GM21786 (cell line): ENCODE results near the gene TTC27.
"Not testable (repeated sequence)": the region's sequence is repeated elsewhere in the genome, so short reads cannot be mapped to it uniquely, and the experiment has no call there.

Source experiments
- ATAC-seq: cut with Tn5 transposase; IDR thresholded peaks from one replicate; pipeline ENCODE4 v1.9.1; 2021; ENCODE audit not compliant: unreplicated experiment

Gene TTC27

DNA sequence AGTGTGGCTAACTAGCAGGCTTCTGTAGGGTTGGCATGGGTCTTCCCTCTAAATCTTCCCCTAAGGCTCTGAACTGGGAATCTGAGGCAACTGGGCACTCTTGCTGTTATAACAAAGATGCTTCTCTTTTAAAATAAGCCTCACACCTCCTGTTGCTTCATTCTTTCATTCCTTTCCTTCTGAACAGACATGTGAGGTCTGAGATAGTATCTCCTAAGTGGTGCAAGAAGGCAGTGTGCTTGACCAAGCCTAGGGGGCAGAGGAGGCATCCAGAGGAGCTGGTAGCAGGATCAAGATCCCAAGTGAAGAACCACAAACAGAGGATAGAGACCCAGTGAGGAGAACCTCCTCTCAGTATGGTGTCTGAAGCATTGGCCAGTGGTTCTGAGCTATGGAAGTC lies 90.9 kb downstream of the TTC27 start:
- ATAC-seq, result no peak

DNA sequence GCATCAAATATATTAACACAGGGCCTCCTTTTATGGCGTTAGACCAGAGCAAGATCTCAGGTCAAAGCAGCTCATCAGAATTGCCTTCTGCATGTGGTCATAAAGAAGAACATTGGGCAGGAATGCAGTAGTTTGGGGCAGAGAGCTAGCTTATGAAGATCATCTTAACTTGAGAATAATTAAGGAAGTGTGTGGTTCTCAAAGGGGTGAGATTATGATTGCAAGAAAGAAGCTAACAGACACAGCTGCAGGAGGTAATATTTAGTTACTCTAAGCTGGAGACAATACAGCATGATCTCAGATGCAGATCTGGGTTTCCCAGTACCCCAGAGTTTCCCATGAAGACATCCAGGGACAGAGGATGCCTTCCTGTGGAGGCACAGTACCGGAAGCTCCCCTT lies 91.6 kb downstream of the TTC27 start:
- no peak for ATAC-seq

DNA sequence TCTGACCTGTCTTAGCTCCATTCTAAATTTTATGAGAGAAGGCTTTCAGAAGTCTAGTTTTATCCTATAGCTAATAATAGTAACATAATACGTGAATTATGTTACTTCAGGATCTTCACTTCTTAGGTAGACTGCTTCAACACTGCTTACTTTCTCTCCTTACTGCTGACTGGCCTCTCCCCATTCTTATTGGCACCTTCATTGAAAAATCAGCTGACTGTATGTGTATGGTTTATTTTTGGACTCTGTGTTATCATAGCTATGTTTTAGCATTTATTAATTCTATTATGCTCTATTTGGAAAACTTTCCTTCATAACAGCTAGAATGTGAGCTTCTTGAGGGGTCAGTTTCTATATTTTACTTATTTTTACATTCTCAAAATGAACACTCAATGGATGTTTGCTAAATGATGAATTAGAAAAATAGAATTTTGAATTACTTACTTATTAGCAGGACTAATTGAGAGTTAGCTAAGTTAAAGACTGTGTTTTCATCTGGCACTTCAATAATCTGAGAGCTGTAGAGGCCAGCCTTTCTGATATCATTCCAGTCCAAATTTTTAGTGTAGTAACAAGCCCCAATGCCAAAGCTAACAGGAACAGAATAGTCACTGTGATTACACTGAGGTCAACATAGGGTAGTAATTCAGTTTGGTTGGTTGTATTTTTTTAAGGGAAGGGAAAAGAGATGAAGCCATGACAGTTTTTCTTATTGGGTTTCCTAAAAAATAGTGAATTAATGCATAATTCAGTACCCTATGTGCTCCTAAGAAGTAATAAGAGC lies 92.3 kb downstream of the TTC27 start:
- no peak for ATAC-seq

DNA sequence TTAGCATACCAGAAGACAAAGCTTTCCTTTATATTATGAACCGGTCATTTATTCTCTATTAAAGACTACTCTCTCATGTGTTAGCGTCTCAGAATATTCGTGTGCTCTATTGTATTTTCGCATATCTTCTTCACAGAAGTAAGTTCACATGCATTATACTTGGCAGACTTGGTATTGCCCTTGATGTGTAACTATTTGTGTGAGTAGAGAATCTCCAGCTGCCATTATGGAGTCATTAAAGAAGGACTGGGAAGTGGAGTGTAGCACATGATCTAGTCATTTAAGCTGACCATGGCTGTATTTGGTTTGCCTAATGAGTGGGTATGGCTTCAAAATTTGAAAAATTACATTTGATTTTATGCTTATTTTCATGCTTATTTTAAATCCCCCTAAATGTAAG lies 92.9 kb downstream of the TTC27 start:
- no peak for ATAC-seq

DNA sequence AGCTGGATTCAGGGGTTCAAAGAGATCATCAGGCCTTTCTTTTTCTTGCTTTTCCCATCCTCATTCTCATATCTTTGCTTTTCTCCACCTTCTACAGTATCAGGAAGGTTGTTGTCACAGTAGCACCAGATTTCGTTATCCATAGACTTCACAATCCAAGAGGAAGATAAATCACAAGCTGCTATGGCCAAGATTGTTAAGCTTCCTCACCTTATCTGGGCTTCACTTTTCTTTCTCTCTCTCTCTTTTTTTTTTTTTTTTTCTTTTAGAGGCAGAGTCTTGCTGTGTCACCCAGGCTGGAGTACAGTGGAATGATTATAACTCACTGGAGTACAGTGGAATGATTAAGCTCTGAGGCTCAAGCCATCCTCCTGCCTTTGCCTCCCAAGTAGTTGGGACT lies 93.5 kb downstream of the TTC27 start:
- no peak for ATAC-seq

DNA sequence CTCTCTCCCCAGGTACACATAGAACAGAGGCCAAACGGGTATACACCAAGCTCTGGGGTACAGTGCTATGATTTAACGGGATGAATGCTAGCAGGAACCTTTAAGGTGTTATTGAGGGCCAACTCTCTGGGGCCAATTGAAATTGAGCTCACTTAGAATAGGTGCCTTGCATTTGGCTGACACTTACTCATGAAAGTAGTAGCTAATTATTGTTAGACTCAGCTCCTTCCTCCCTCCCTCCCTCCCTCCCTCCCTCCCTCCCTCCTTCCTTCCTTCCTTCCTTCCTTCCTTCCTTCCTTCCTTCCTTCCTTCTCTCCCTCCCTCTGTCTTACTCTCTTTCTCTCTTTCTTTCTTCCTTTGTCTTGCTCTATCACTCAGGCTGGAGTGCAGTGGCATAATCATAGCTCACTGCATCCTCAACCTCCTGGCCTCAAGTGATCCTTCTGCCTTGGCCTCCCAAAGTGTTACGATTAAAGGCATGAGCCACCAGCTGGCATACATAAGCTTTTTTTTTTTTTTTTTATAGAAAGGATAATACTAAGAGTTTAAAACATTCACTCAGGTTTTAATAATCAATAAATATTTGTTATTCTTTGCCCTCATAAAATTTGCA lies 95.7 kb downstream of the TTC27 start:
- ATAC-seq, result no peak

DNA sequence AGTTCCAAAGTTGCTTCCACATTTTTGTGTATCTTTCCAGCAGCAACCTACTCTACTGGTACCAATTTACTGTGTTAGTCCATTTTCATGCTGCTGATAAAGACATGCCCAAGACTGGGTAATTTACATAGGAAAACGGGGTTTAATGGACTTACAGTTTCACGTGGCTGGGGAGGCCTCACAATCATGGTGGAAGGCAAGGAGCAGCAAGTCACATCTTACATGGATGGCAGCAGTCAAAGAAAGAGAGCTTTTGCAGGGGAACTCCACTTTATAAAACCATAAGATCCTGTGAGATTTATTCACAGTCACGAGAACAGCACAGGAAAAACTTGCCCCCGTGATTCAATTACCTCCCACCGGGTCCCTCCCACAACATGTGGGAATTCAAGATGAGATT lies 98.8 kb downstream of the TTC27 start:
- ATAC-seq, result not testable (repeated sequence)

DNA sequence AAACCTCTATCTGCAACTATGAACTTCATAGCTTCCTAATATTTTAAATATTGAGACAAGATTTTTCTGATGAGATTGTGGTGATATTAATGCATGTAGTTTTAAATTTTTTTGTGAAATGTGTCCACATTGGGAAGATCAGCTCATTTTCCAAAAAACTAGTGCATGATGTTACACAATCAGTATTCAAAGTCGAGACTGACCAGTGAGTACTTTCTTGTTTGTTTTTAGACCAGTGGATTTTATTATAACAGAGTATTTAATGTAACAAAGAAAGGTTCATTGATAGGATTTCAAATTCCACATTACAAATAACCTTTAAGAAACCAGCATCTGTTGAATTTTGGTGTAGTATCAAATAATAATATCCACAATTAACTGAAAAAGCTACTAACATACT lies 99.3 kb downstream of the TTC27 start:
- ATAC-seq, result no peak

DNA sequence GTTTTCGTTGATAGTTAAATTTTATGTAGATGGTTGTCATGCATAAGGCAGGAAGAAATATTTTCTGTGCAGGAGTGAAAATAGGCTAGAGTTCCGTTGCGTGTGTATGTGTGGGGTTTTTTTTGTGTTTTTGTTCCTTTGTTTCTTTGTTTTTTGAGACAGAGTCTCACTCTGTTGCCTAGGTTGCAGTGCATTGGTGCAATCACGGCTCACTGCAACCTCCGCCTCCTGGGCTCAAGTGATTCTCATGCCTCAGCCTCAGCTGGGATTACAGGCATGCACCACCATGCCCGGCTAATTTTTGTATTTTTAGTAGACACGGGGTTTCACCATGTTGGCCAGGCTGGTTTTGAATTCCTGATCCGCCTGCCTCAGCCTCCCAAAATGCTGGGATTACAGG lies 103.1 kb downstream of the TTC27 start:
- not testable (repeated sequence) for ATAC-seq

DNA sequence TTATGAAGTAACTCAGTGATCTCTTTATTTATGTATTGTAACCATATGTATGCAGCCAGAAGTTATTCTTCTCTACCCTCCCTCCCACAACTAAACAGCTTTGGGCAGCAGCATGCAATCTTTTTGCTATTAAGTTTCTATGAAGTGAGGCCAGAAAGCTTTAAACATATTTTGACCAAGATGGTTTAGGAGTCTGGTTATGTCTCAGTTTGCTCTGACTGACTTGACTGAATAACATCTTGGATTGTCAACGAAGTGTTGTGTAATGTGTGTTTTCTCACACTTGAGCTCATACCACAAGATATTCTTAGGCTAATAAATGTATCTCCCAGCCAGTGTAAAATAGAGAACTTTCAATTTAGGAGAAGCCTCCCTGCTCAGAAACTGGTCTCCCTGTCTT lies 104.3 kb downstream of the TTC27 start:
- no peak for ATAC-seq

DNA sequence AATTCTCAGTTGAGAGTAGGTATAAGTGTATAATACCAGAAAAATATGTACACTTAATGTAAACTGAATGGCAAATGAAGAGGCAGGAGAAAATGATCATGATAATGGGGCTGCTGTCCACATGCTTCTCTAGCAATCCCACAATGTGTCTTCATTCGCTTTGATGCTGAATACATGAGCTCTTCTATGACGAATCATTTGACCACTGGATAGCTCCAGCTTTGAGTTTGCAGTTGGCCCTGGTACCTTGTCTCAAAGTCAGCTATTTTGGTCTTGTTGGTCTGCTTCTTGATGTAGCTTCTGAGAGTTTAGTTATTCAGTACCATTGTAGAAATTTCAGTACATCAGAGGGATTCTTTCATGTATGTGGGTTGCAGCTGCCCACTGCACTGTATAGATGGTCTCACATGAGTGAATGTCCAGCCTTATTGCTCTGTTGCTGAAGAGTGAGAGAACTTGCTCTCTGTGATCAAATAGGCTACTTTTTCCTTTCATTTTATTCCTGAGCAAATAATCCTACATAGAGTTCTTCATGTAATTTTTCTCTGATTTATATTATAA lies 105.1 kb downstream of the TTC27 start:
- ATAC-seq, result no peak

DNA sequence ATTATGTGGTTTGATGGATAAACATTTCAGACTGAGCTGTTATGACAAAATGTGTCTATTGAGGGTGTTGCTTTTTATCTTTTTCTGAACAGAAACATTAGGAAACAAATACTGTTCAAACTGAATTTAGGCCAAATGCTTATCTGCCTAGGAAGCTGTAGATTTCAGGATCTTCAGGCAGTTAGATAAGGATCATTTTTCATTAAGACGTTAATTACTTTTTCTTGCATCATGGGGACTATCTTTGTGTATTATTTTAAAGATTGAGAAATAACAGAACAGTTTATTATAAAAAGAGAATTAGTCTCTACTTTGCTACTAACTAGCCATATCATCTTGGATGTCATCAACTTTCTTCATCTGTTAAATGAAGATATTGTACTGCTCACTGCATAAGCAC lies 107.5 kb downstream of the TTC27 start:
- ATAC-seq, result no peak

DNA sequence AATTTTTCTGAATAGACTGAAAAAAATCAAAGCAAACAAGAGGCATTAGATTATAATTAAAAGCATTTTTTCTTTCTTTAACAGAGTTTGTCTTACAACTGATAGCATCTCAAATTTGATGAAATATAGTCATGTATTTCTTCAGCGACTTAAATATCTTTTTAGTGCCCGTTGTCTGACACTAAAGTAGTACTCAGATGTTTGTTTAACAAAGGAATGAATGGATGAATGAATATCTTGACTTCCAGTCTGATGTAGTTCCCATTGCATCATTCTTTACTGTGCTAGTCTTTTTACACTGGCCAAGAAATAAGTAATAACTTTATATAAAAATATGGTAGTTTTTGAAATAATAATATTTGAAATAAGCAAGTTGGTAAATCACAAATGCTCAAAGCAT lies 111.1 kb downstream of the TTC27 start:
- ATAC-seq, result no peak

DNA sequence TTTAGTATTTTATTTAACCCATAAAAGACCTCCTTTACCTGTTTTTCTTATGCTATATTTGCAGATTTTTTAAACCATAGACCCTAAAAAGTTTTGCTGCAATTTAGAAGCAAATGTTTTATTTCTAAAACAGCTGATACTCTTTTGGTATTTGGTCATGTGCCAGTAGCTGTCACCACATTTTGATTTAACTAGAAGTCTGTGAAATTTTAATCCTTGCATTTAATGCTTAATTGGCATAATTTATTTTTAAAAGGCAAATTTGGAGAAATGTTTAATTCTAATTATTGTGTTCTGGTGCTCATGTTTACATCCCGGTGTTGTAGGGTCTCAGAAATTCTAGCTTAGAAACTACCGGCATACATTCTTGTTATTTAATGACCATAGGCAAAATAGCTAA lies 111.8 kb downstream of the TTC27 start:
- ATAC-seq, result no peak

DNA sequence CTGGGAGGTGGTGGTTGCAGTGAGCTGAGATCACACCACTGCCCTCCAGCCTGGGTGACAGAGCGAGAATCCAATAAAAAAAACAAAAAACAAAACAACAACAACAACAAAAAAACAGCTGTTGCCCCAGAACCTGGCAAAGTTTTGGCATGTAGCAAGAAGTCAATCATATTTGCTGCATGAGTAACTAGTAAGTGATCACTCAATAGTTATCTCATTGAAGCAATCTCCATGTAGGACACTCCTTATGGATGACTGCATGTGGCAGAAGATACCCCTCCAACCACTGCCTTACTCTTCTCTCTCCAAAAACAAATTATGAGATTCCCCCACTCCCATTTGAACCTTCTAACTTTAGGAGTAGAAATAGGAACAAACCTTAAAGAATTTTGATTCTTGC lies 113.7 kb downstream of the TTC27 start:
- ATAC-seq, result no peak

DNA sequence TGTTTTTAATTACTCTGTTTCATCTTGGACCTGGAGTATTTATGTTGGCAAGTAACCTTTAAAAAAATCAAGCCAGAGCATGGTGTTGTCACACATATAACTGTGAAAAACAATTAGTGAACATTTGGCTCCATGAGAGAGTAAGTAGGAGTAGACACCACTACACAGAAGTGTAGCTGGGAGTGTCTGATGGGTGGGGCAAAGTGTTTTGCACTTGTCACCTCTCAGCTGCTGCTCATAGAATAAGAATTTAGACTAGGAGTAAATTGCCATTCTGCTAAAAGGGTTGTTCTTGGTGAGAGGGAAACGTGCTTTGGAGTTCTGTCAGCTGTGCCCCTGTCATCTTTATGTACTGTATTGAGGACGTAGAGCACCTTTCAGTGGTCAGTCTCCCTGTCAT lies 114.5 kb downstream of the TTC27 start:
- ATAC-seq, result no peak

DNA sequence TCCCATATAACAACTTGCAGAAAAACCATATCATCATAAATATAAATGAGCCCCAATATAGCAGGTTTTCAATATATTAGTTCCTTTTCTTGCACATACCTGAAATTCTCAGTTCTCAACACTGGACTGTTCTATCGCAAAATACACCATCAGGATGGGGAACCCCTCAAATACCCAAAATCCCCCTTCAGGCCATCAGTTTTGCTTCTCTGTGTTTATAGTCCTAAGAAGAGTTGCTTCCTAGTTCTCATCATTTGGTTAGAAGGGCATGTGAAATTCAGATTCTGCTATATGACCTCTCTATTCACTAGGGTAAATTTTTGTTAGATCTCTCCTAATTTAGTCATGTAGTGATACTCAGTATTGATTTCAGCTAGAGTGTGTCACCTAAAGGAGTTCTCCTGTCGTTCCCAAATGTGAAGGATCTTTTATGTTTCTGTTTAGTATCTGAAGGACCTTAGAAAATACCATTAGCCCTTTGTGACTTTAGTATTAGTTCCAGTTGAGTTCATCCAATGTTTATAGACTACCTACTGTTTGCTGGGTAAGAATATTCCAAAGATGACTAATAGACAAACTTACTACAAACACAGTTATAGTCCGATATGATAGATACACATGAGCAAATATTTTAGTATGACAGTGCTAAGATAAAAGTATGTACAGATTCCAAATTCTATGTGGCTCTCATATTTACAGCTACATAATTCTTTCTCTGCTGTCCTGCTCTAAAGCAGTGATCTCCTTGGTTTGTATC lies 115.8 kb downstream of the TTC27 start:
- ATAC-seq, result no peak

DNA sequence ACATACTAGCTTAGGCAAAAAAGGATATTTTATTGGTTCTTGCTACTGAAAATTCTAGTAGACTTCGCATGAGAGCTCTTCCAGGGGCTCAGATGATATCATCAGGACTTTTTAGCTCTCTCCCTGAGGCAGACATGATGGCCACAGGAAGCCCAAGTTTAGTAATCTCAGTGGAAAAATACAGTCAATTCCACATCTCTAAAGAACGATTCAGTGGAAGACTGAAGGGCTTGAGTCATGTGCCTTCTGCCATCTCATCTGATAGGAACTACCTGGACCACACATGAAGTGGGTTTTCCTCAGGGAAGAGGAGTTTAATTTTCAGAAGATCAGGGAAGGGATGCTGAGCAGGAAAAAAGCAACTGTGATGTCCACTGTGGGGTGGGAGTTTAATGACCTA lies 117.3 kb downstream of the TTC27 start:
- ATAC-seq, result no peak

DNA sequence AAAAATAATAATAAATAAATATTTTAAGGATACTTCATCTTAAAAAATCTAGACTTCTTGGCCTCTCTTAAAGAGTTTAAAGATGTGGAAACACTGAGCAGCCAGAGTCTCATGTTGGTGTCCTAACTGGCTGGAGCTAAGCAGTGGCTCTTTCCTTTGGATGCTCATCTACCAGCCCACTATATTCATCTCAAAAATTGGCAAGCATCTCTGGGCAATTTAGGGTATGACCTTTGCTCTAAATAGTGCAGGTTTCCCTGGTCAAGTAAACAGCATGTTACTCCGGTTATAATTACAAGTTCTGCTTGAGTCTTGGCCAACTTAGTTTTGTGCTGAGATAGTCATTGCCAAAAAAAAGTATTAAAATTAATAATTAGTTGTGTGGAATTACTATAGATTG lies 117.8 kb downstream of the TTC27 start:
- no peak for ATAC-seq

DNA sequence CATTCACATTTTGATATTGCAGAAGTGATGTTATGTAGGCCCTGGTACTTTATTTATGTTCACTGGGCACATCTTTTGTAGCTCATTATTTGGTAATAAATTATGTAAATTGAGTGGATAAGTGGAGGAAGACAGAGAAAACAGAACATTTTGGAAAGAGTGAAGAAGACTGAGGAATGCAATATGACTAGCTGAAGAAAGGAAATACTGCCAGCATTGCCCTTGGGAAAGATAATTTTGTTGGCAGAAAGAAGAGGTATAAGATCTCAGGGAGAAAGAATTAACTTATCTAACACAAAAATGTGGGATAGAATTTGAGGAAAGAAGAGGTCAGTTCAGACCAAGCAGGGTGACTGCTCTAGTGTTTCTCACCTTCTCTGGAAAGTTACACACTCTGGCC lies 118.8 kb downstream of the TTC27 start:
- no peak for ATAC-seq

DNA sequence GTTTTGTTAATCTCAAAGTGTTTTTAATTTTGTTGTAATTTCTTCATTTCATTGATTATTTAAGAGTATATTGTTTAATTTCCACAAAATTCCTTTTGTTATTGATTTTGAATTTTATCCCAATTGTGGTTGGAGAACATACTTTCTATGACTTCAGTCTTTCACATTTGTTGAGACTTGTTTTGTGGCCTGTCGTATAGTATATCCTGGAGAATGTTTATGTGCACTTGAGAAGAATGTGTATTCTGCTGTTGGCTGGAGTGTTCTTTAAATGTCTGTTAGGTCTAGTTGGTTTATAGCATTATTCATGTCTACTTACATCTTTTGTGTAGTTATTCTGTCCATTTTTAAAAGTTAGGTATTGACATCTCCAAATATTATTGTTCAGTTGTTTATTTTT lies 120.3 kb downstream of the TTC27 start:
- no peak for ATAC-seq

DNA sequence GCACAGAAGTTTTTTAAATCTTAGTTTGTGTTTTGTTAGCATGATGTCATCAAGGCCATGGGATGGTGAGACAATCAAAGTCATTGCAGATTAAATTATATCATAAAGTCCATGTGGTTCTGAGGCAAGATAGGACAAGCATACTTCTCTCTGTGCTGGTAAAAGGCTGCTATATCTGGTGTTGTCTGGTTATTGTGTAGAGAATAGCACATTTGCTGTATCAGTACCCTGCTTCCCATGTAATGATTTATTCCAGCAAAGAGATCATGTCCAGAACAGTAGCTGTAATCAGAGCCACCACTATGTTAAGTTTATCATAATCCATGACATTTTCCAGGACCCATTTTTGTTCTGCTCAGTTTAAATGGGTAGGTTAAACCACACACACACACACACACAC lies 123.0 kb downstream of the TTC27 start:
- ATAC-seq, result no peak
